Measurements from ENCODE around the gene CLIC5. TPM values are rescaled to one million over a fixed set of nuclear protein-coding genes. Genes with fewer than 3 reads are reported as not detected.

CLIC5 gene
- total and polyA plus RNA-seq, 2 of the 8 experiments (the other 6 are each of a cell fraction or from before 2014, with no cell fraction given) = 0.12 to 0.15 TPM

- no peak overlapping the region for H2AFZ ChIP-seq (ENCODE audit: low read length)
- no peak overlapping the region for H2BK12ac ChIP-seq (ENCODE audit: low read depth, low read length)
- POLR2A ChIA-PET (ENCODE audit: partially characterized antibody) = no interaction called here
- H3K27me3 ChIP-seq (replicated peaks in 1 of 4; ENCODE audit: control insufficient read depth in 3 of 4, extremely low read depth in 1 of 4, insufficient read depth in 3 of 4, low read length in 3 of 4) = peaks cover 0 to 2% (median under 1%) of the 10 kb centered on the region in 4 experiments; a peak in 2 of 7 replicates
- no peak overlapping the region for H3K9ac ChIP-seq (replicated peaks in 1 of 4; ENCODE audit: extremely low read depth in 1 of 4, low read depth in 3 of 4, low read length in 3 of 4)
- no peak overlapping the region for H3K4me2 ChIP-seq (ENCODE audit: insufficient read depth in 1 of 2, low read depth in 2 of 2, low read length in 2 of 2)
- CTCF ChIA-PET (ENCODE audit: partially characterized antibody) = no interaction called here
- H3K27ac ChIP-seq (ENCODE audit: low read depth, low read length) = no peak overlapping the region
- H4K91ac ChIP-seq (replicated peaks; ENCODE audit: insufficient read length, low read length) = no peak overlapping the region
- H4K8ac ChIP-seq (ENCODE audit: extremely low read depth, insufficient read depth, low read length) = no peak overlapping the region
- 87% methylated on average over 3 of the region's 3 CpGs; no CpG with 5 or more reads in 1 of the 2 experiments for WGBS, 2 experiments (ENCODE audit: extremely low coverage in 1 of 2, insufficient coverage in 1 of 2, insufficient read length in 1 of 2, insufficient replicate concordance in 2 of 2, low coverage in 1 of 2, low lambda C conversion rate in 2 of 2, missing lambda C conversion rate in 1 of 2)
- no peak overlapping the region for H2BK5ac ChIP-seq (ENCODE audit: low read depth, low read length)
- H4K5ac ChIP-seq (ENCODE audit: insufficient read length, low read depth, low read length) = no peak overlapping the region
- no peak overlapping the region for H2BK15ac ChIP-seq (ENCODE audit: low read length)
- H2BK20ac ChIP-seq (ENCODE audit: low read length) = no peak overlapping the region
- no peaks in the 10 kb centered on the region for H3K23me2 ChIP-seq (ENCODE audit: low read depth, low read length)
- H3K4ac ChIP-seq (replicated peaks; ENCODE audit: insufficient read length, low read depth, low read length) = no peak overlapping the region
- H3K23ac ChIP-seq (ENCODE audit: insufficient read length) = no peak overlapping the region
- H3K79me1 ChIP-seq (ENCODE audit: low read depth, low read length) = no peaks in the 10 kb centered on the region
- FAIRE-seq (no peak), DNase-seq (ENCODE audit: low read depth in 1 of 2, low spot score in 2 of 2) (no peak)
- no peak overlapping the region for H2BK120ac ChIP-seq (replicated peaks; ENCODE audit: low read depth, low read length)
- no peaks in the 10 kb centered on the region for H3K79me2 ChIP-seq (ENCODE audit: control insufficient read depth in 1 of 2, insufficient read depth in 2 of 2, low read length in 2 of 2)
- H3K36me3 ChIP-seq (ENCODE audit: control insufficient read depth in 2 of 4, insufficient read depth in 4 of 4, low read length in 3 of 4) = no peaks in the 10 kb centered on the region
- peaks cover 0 to 5% (median 0%) of the 10 kb centered on the region in 4 experiments; a peak in 1 of 7 replicates for H3K4me1 ChIP-seq (replicated peaks in 1 of 4; ENCODE audit: control insufficient read depth in 3 of 4, insufficient read depth in 4 of 4, low read length in 3 of 4)
- H3K56ac ChIP-seq (replicated peaks; ENCODE audit: insufficient read length, low read depth, low read length) = no peak overlapping the region
- no peak overlapping the region for H3K18ac ChIP-seq (ENCODE audit: extremely low read depth, low read length)
- H2AK5ac ChIP-seq (ENCODE audit: low read depth, low read length) = no peak overlapping the region
- no peaks in the 10 kb centered on the region for H4K20me1 ChIP-seq (replicated peaks in 1 of 2; ENCODE audit: control insufficient read depth in 1 of 2, insufficient read depth in 2 of 2, low read length in 2 of 2)
- no peak overlapping the region for H3K4me3 ChIP-seq (ENCODE audit: extremely low read depth in 1 of 4, insufficient read depth in 2 of 4, low read depth in 3 of 4, low read length in 4 of 4)
- H3K14ac ChIP-seq (ENCODE audit: insufficient read length) = no peak overlapping the region
- no peaks in the 10 kb centered on the region for H3K9me3 ChIP-seq (ENCODE audit: insufficient read depth in 2 of 2, low read depth in 1 of 2, low read length in 1 of 2)
- TF ChIP-seq, protein P1, sequence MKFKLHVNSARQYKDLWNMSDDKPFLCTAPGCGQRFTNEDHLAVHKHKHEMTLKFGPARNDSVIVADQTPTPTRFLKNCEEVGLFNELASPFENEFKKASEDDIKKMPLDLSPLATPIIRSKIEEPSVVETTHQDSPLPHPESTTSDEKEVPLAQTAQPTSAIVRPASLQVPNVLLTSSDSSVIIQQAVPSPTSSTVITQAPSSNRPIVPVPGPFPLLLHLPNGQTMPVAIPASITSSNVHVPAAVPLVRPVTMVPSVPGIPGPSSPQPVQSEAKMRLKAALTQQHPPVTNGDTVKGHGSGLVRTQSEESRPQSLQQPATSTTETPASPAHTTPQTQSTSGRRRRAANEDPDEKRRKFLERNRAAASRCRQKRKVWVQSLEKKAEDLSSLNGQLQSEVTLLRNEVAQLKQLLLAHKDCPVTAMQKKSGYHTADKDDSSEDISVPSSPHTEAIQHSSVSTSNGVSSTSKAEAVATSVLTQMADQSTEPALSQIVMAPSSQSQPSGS (IDR thresholded peaks at IDR 0.05; ENCODE audit: low read length) = no peak
- TF ChIP-seq SAP30 (IDR thresholded peaks at IDR 0.05; ENCODE audit: insufficient read depth, insufficient replicate concordance, low read length) (no peak), SP4 (IDR thresholded peaks at IDR 0.05; ENCODE audit: low read length) (no peak), NANOG (IDR thresholded peaks at IDR 0.05; ENCODE audit: insufficient read depth, low read depth, low read length, poor library complexity, severe bottlenecking) (no peak), RNF2 (IDR thresholded peaks at IDR 0.05; ENCODE audit: borderline replicate concordance, low read depth, low read length, missing control alignments, poor library complexity, severe bottlenecking) (no peak), CREB1 (IDR thresholded peaks at IDR 0.05) (no peak), POU5F1 (IDR thresholded peaks at IDR 0.05; ENCODE audit: low read depth, low read length) (no peak), BCL11A (IDR thresholded peaks at IDR 0.05; ENCODE audit: low read depth in 2 of 2, low read length in 2 of 2) (no peak), BACH1 (IDR thresholded peaks at IDR 0.05; ENCODE audit: low read length) (no peak)
These were observed 157.0 kb downstream of the CLIC5 start for GRCh38 chr6:45858691-45859090.

All from H1 (cell line).